GM21515 (cell line): ENCODE data around the gene SELENOO.
"Not testable (repeated sequence)": the region's sequence is repeated elsewhere in the genome, so short reads cannot be mapped to it uniquely, and the experiment has no call there.

Source experiments
- ATAC-seq: cut with Tn5 transposase; IDR thresholded peaks from one replicate; pipeline ENCODE4 v1.9.1; 2021; ENCODE audit not compliant: unreplicated experiment

The SELENOO gene, protein sequence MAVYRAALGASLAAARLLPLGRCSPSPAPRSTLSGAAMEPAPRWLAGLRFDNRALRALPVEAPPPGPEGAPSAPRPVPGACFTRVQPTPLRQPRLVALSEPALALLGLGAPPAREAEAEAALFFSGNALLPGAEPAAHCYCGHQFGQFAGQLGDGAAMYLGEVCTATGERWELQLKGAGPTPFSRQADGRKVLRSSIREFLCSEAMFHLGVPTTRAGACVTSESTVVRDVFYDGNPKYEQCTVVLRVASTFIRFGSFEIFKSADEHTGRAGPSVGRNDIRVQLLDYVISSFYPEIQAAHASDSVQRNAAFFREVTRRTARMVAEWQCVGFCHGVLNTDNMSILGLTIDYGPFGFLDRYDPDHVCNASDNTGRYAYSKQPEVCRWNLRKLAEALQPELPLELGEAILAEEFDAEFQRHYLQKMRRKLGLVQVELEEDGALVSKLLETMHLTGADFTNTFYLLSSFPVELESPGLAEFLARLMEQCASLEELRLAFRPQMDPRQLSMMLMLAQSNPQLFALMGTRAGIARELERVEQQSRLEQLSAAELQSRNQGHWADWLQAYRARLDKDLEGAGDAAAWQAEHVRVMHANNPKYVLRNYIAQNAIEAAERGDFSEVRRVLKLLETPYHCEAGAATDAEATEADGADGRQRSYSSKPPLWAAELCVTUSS

DNA sequence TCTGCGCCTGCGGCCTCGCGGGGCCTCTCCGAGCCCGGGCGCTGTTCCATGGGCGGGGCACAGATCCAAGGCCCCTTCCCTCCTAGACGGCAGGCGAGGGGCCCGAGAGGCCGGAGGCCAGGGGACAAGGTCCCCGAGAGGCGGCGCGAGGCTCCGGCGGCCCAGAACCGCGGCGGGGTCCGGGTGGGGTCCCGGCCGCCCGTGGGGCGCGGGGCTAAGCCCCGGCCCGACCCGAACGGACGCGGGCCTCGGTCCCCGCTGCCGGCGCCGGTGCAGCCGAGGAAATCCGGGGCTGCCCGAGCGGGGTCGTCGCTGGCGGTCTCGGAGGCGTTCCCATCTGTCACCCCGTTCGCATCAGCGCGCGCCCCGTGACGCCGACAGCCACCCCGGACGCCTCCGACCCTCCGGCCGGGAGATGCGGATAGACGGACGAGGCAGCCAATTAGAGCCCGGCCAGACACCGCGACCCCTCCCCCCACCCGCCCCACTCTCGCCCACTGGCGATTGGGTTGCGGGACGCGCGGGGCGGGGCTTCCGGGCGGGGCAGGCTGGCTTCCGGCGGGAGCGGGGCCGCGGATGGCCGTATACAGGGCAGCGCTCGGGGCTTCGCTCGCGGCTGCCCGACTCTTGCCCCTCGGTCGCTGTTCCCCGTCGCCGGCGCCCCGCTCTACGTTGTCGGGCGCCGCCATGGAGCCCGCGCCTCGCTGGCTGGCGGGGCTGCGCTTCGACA, at the start of gene SELENOO:
TSS of gene SELENOO (plus strand) at position 551 of the 730 bp plus-strand sequence. CDS start at position 577, 26 bp downstream.
- peak; percentile 68 for ATAC-seq

DNA sequence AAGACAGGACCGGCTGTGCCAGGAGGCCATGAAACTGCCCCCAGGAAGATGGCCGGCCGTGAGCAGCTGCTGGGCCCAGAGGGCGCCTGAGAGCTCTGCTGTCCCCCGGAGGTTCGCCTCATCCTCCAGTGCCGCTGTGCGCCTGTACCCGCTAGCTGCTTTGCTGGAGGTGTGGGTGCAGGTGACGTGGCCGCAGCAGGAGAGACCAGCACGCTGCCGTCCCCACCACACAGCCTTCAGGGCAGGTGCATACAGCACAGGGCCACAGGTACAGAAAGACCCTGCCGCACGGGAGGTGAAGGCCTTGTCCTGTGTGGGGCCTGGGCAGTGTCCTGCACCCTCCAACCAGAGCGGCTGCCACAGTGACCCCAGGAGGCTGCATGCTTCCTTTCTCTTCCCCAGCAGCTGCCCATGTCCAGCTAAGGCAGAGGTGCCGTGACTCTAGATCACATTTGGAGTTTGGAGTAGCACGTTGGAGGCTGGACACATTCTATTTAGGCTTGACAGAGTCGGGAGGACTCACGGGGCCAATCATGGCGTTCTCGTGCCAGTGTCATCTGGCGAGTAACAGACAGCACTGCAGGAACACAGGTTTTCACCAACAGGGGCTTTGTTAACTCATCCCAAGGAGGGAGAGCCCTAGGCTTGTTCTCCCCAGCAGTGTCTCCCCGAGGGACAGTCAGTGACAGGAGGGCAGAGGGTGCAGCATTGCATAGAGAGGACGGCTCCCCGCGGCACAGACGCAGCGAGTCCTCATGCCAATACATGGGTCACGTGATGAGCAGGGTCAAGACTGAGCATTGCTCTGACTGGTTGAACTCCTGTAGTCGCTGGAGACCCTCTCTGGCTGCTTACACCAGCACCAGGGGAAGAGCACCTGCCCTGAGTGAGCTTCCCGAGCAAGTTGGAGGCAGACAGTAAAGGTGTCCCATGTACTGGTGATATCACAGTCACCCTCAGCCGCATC, 49.0 kb upstream of the SELENOO start:
- ATAC-seq = no peak

DNA sequence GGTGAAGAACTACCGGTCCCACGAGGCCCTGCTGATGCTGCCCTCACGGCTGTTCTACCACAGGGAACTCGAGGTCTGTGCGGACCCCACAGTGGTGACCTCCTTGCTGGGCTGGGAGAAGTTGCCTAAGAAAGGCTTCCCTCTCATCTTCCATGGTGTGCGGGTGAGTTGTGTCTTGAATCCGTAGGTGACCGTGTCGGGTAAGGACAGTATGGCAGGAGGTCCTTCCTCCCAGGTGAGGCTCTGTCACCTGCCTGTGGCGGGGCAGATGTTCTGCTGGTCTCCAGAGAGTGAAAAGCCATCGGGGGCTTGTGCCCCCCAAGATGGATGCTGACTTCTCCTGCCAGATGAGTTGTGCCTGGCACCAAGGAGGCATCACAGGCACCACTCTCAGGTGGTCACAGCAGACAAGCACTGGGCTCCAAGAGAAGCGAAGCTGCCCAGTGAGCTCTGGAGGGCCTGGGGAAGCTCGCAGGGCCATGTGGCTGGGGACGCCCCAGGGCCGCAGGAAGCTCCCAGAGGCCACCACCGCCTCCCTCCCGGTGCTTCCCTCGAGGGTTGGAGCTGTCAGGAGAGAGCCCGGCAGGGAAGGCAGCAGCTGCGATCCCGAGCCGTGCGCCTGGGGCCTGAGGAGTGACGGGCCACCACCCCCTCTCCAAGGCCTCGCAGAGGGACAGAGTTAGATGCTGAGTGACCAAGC, 47.6 kb upstream of the SELENOO start:
- ATAC-seq = no peak

DNA sequence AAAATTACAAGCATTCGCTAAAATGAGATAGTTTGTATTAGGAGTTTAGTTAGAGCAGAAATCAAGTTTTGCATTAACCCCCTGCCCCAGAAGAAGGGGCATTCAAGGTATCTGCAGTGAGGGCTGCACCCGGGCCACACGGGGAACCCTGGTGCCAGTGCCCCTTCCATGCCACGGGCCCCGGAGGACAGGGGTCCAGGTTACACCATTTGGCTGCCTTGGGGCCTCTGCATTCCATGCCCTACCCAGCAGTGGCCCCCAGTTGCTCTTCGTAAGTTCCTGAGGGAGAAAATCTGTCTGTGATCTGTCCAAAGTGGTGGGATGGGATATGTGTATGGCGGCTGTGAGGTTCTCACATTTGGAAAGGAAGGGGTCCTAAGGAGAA, 47.1 kb upstream of the SELENOO start:
- ATAC-seq = no peak

DNA sequence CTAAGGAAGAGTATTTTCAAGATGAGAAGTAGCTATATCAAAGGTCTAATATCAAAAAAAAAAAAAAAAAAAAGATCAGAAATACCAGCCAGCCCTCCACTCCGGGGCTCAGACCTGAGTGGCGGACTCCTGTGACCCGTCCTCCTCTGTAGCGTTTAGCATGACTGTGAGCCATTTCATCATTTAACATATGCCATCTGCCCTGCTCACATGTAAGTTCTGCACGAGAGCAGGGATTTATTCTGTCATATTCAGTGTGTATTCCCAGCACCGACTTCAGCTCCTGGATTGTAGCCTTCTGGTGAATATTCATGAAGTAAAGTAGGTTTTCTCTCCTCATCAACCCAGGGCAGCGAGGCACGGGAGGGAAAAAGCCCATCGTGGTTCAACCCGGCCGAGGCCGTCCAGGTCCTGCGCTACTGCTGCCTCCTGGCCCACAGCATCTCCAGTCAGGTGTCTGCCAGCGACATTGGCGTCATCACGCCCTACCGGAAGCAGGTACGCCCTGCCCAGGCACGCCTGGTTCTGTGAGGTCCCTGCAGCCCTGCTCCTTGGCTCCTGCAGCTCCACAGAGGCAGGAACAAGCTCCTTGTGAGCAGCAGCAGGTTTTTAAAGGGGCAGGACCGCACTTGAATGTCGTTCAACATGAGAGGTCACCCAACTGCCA, 43.0 kb upstream of the SELENOO start:
- ATAC-seq = no peak

DNA sequence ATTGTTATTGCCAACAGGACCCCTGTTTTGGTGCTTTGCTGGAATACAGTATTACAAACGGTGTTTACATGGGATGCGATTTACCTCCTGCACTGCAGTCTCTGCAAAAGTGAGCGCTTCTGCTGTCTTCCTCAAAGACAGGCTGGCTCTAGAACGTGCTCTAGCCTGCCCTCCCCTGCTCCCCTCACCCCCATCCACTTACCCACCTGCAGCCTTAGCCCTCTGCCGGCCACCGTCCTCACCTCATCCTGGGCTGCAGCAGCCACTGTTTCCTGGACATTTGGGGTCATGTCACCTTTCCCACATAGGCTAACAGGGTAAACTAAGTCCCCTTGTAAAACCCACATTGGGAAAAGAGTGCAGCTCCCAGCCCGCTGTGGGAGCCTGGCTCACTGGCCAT, 39.9 kb upstream of the SELENOO start:
- ATAC-seq = no peak

DNA sequence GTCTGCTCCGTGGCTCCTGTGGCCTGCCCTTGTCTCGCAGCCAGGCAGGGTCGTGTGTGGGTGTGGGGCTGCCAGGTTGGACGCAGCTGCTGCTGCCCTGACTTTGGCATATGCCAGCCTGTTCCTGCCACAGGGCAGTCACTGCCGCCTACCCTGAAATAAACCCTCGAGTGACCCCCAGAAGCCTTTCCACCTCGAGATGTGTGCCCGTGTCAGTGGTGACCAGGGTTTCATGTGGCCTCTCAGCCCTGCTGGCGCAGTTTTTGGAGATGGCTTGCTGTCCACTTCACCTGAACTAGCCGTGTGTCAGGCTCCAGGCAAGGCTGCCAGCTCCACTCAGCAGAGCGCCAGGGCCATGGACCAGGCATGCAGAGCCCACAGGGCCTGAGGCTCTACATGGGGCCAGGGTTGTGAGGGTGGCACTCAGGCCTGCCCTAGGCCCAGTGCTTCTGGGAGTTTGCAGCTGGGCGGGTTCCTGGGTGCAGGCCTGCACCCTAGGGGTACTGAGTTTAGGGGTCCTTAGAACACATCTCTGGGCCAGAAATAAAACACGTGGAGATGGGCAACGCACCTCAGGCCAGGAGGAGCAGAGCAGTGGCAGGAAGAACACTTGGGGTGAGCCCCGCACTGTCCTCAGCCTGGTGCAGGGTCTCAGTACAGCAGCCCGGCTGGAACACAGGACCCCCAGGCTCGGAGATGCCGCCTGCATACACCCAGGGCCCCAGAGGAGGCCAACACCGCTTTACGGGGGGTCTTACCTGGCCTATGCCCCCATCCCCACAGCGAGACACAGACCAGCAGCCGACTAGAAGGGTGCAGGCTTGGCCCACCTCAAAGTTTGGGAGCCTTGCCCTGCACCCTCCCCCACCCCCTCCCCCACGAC, 39.1 kb upstream of the SELENOO start:
- ATAC-seq = no peak

DNA sequence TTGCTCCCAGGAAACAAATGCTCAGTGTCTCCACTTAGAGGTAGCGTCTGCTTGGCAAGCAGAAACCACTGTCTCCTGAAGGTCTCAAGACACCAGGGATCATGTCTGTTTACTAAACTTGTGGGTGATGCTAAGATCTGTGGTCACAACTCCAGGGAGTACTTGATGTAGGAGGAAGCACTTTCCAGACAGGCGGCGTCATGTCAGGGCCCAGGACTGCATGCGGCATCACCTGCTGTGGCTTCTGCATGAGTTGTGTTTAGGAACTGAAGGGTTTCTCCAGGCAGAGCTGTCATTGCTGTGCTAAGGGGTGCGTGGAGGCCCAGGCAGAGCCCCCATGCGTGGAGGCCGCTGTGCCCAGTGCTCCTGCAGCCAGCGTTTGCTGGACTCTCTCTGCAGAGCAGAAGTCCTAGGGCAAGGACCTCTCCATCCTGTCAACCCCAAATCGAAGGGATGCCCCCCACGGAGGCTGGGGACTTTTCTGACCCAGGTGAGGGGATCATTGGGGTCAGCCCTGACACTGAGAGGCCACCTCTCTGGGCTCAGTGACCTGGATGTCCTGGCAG, 38.3 kb upstream of the SELENOO start:
- no peak for ATAC-seq

DNA sequence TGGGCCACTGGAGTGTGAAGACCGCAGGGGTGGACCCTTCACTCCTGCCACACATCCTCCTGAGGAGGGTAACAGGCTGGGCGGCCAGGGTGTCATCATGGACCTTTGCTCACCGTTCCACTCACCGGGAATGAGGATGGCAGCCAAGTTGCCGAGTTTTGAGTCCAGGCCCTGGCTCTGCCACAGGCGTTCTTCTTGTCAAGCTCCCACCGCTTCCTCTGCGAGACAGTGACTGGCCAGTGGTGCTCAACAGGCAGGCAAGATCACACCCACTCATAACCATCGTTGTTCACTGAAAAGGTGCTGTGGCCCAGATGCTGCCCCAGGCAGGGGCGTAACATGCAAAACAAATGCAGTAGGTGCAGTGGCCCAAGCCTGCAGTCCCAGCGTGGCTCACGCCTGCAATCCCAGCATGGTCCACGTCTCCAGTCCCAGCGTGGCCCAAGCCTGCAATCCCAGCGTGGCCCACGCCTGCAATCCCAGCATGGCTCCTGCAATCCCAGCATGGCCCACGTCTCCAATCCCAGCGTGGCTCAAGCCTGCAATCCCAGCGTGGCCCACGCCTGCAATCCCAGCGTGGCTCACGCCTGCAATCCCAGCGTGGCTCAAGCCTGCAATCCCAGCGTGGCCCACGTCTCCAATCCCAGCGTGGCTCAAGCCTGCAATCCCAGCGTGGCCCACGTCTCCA, 35.2 kb upstream of the SELENOO start:
- no peak for ATAC-seq

DNA sequence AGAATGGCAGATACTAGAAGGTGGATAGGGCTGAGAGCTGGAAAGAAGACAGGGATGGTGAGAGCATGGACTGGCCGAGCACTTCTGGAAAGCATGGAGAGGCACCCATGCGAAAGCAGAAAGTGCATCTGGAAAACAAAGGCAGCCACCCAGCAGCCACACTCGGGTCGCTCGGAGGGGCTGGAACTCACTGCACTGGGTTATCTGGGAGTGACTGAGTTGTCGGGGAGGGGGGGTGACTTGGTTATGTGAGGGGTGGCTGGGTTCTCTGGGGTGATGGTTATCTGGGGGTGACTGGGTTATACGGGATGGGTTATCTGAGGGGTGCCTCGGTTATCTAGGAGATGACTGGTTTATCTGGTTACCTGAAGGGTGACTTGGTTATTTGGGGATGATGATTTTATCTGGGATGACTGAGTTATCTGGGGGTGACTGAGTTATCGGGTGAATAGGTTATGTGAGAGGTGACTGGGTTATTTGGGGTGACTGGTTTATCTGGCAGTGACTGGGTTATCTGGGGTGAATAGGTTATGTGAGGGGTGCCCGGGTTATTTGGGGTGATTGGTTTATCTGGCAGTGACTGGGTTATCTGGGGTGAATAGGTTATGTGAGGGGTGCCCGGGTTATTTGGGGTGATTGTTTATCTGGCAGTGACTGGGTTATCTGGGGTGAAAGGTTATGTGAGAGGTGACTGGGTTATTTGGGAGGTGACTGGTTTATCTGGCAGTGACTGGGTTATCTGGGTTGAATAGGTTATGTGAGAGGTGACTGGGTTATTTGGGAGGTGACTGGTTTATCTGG, 32.9 kb upstream of the SELENOO start:
- no peak for ATAC-seq

DNA sequence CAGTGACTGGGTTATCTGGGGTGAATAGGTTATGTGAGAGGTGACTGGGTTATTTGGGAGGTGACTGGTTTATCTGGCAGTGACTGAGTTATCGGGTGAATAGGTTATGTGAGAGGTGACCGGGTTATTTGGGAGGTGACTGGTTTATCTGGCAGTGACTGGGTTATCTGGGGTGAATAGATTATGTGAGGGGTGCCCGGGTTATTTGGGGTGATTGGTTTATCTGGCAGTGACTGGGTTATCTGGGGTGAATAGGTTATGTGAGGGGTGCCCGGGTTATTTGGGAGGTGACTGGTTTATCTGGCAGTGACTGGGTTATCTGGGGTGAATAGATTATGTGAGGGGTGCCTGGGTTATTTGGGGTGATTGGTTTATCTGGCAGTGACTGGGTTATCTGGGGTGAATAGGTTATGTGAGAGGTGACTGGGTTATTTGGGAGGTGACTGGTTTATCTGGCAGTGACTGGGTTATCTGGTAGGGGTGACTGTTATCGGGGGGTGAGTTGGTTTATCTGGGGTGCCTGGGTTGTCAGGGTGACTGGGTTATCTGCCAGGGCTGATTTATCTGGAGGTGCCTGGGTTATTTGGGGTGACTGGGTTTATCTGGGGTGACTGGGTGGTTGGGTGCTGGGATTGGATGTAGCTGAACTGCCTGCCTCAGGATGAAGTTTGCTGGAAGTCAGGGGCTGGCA, 32.2 kb upstream of the SELENOO start:
- ATAC-seq = not testable (repeated sequence)

DNA sequence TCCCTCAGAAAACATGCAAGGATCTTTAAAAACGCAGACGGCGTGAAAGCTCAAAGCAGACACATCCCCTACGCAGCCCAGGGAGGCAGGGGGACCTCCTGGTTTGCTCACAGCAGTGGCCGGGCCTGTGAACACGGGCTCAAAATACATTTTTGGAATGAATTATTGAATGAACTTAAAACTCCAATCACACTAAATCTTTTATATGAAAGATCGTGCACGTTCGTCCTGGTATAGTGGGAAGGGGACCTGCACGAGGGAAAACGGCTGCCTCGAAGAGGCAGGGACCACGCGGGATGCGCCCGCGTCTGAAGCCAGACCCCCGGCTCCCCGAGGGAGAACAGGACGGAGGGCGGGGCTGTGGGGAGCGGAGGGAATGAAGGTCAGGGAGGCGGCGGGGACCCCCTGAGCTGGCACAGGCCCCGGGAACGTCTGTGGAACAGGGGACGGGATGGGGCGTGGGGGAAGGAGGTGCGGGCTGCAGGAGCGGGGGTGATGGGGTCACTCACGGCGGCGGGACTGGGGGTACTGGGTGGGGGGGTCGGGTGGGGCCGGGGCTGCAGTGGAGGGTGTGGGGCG, 31.5 kb upstream of the SELENOO start:
- ATAC-seq = no peak

DNA sequence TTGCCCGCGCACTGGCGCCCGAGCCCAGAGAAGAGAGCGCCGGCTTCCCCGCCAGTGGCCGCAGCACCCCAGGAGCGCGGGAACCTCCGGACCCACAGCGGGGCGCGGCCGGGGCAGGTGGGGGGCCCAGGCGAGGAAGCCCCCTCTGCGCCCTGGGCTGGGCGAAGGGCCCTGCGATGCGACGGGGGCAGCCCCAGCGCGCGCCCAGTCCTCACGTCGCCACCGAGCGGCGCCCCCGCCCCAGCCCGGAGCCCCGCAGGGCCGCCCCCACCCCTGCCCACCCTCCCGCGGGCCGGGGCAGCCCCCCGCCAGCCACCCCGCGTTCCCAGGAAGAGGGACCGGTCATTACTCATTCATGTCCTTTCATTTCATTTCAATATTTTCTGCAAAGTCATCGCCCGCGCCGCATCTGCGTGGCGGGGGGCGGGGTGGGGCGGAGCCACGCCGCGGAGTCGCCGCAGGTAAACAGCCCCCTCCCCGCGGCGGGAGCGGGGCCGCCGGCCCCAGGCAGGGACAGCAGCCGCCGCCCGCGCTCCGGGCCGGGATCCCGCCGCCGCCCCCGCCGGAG, 31.0 kb upstream of the SELENOO start:
- ATAC-seq = no peak

DNA sequence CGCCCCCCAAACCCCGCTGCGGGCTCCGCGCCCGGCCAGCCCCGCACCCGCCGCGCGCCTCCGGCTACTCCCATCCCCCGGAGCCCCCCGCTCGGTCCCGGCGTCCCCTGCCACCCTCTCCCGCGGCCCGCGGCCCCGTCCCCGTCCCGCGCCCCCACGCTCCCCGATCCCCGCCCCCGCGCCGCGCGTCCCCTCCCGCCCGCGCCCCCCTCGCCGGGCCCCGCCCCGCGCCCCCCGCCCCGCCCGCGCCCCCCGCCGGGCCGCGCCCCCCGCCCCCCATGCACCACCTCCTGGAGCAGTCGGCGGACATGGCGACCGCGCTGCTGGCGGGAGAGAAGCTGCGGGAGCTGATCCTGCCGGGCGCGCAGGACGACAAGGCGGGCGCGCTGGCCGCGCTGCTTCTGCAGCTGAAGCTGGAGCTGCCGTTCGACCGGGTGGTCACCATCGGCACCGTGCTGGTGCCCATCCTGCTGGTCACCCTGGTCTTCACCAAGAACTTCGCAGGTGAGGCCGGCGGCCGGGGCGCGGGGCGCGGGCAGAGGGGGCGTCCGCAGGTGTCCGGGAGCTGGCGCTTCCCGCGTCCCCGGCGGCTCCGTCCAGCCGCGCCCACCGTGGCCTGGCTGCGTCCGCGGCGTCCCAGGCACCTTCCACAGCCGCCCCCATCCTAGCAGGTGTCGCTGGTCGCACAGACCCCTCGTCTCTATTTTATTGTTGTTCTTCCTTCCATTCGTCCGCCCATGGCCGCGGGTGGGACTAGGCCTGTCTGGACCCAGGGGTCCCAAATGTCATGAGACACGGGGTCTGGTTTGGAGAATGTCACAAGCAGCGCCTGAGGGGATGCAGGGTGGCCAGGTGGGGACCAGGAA, 30.1 kb upstream of the SELENOO start, which contains the start of gene PANX2:
TSS of gene PANX2 (plus strand) at position 279 of the 866 bp plus-strand sequence. CDS start at position 279, 0 bp downstream.
- no peak for ATAC-seq
